GM12878 (cell line): ENCODE results near the gene SNX8. TPM values are rescaled to one million over a fixed set of nuclear protein-coding genes. Genes with fewer than 3 reads are reported as not detected.

ENCODE experiments used
- BRCA1 ChIP-seq: IDR thresholded peaks from 2 replicates; pipeline ENCODE4 v1.6.1; 2011; ENCODE audit warnings: low read depth, low read length, improper control_type of control experiment
- CBFB ChIP-seq: IDR thresholded peaks from 2 replicates; pipeline ENCODE4 v1.6.1; 2016; ENCODE audit warnings: antibody characterized with exemption, low read depth
- CBX5 ChIP-seq: sonication (generic); IDR thresholded peaks from 2 replicates; pipeline ENCODE4 v1.6.1; 2016; ENCODE audit warnings: low read depth, moderate library complexity, mild to moderate bottlenecking, inconsistent platforms
- E4F1 ChIP-seq: fragments of 450-650 bp; IDR thresholded peaks from 2 replicates; pipeline ENCODE4 v1.6.1; 2018; ENCODE audit warnings: borderline replicate concordance, mild to moderate bottlenecking; ENCODE audit not compliant: partially characterized antibody
- EGR1 ChIP-seq, 2 experiments: IDR thresholded peaks; 1 replicate in 1 of 2; 2 replicates in 1 of 2; pipeline ENCODE4 v1.6.1; 2011 to 2012; ENCODE audit warnings: low read depth in 2 of 2, low read length in 2 of 2, borderline replicate concordance in 1 of 2, mild to moderate bottlenecking in 1 of 2, moderate library complexity in 1 of 2
- EP300 ChIP-seq, 2 experiments: fragments of 150-350 bp in 1 of 2; IDR thresholded peaks; 2 replicates each; pipeline ENCODE4 v1.6.1; 2011 to 2012; ENCODE audit warnings: low read depth in 2 of 2, low read length in 2 of 2, borderline replicate concordance in 1 of 2, improper control_type of control experiment in 1 of 2, inconsistent platforms in 1 of 2; ENCODE audit not compliant: control insufficient read depth in 1 of 2
- MAX ChIP-seq: IDR thresholded peaks from 2 replicates; pipeline ENCODE4 v1.6.1; 2012; ENCODE audit warnings: low read depth, low read length, improper control_type of control experiment
- NFYB ChIP-seq: IDR thresholded peaks from 2 replicates; pipeline ENCODE4 v1.6.1; 2011; ENCODE audit warnings: low read depth, mild to moderate bottlenecking, low read length, improper control_type of control experiment, moderate library complexity; ENCODE audit not compliant: insufficient read depth
- PAX8 ChIP-seq: fragments of 450-650 bp; IDR thresholded peaks from 2 replicates; pipeline ENCODE4 v1.6.1; 2017; ENCODE audit warnings: mild to moderate bottlenecking, moderate library complexity
- RAD21 ChIP-seq: IDR thresholded peaks from 2 replicates; pipeline ENCODE4 v1.6.1; 2011; ENCODE audit warnings: mild to moderate bottlenecking, low read depth, low read length, moderate library complexity; ENCODE audit not compliant: insufficient read depth
- RELB ChIP-seq: fragments of 450-650 bp; IDR thresholded peaks from 2 replicates; pipeline ENCODE4 v1.6.1; 2017; ENCODE audit warnings: low read depth, mild to moderate bottlenecking, moderate library complexity
- SPI1 ChIP-seq: IDR thresholded peaks from 2 replicates; pipeline ENCODE4 v1.6.1; 2011; ENCODE audit warnings: low read depth, mild to moderate bottlenecking, low read length, moderate library complexity, borderline replicate concordance; ENCODE audit not compliant: insufficient read depth
- SRF ChIP-seq, 2 experiments: IDR thresholded peaks; 2 replicates each; pipeline ENCODE4 v1.6.1; 2011; ENCODE audit warnings: low read depth in 2 of 2, low read length in 2 of 2, mild to moderate bottlenecking in 1 of 2, moderate library complexity in 1 of 2
- TCF12 ChIP-seq: IDR thresholded peaks from 2 replicates; pipeline ENCODE4 v1.6.1; 2011; ENCODE audit warnings: low read depth, mild to moderate bottlenecking, low read length
- ZBED1 ChIP-seq: IDR thresholded peaks from 2 replicates; pipeline ENCODE4 v1.6.1; 2016; ENCODE audit warnings: borderline replicate concordance
- ZNF207 ChIP-seq: fragments of 450-650 bp; IDR thresholded peaks from 2 replicates; pipeline ENCODE4 v1.6.1; 2014; ENCODE audit warnings: antibody characterized with exemption, mild to moderate bottlenecking, borderline replicate concordance
- ZNF217 ChIP-seq: fragments of 450-650 bp; IDR thresholded peaks from 2 replicates; pipeline ENCODE4 v1.6.1; 2017; ENCODE audit warnings: antibody characterized with exemption, mild to moderate bottlenecking
- ZNF592 ChIP-seq: fragments of 450-650 bp; IDR thresholded peaks from 2 replicates; pipeline ENCODE4 v1.6.1; 2017; ENCODE audit warnings: mild to moderate bottlenecking, moderate library complexity
- polyA plus RNA-seq, 11 experiments: library from polyadenylated mRNA; depleted of rRNA in 4 of 11; unstranded in 6 of 11; stranded (reverse) in 5 of 11; fragments of >200 nt; fragmentation: Nextera tagmentation in 4 of 11; fragmentation: Illumina TruSeq in 1 of 11; extraction: Ambion mirVana in 4 of 11; extraction: Trizol in 1 of 11; gene quantifications; 1 replicate in 1 of 11; 2 replicates in 10 of 11; pipeline versions ENCODE4 v1.2.1 to v1.2.3, GENCODE V29; 2011 to 2016; ENCODE audit warnings: inconsistent platforms in 2 of 11, missing spikeins in 2 of 11, low read depth in 1 of 11
- total RNA-seq, 4 experiments: library from RNA; depleted of rRNA in 3 of 4; stranded (reverse); fragments of >200 nt in 3 of 4; fragmentation: Illumina TruSeq in 1 of 4; extraction: Trizol in 1 of 4; gene quantifications; 2 replicates each; pipeline versions ENCODE4 v1.2.1 to v1.2.3, GENCODE V29; 2013 to 2021

Gene SNX8
- total and polyA plus RNA-seq, 10 of the 15 experiments (the other 5 are each of a cell fraction or from before 2014, with no cell fraction given) = 6.4 to 210 (median 97.6) TPM

GRCh38 chr7:2241580-2242540 lies 72.4 kb downstream of the SNX8 start, which contains the start of the genes MRM2 and NUDT1 (continued):
- no peak for TF ChIP-seq NFYB
- 0 out of 2 replicates have a peak, but pooled peaks have one; percentile 50 for TF ChIP-seq ZNF207
- no peak; the same call in 1 of the 2 replicates for TF ChIP-seq SPI1
- TF ChIP-seq ZBED1 = no peak
- TF ChIP-seq CBFB = 0 out of 2 replicates have a peak, but pooled peaks have one; percentile 39
- TF ChIP-seq RELB = peak; percentile 86
- TF ChIP-seq SRF (IDR thresholded peaks at IDR 0.05; ENCODE audit: low read depth in 2 of 2, low read length in 2 of 2) = peak in 1 of 2 experiments; percentile 55; a peak in 1 of 4 replicates
- no peak for TF ChIP-seq PAX8
- 0 out of 2 replicates have a peak, but pooled peaks have one; percentile 42 for TF ChIP-seq TCF12
- TF ChIP-seq ZNF592 = no peak
- no peak for TF ChIP-seq CBX5
- no peak for TF ChIP-seq EP300 (IDR thresholded peaks at IDR 0.05; ENCODE audit: borderline replicate concordance in 1 of 2, control insufficient read depth in 1 of 2, low read depth in 2 of 2, low read length in 2 of 2)
- no peak for TF ChIP-seq ZNF217
- peak; percentile 55 for TF ChIP-seq E4F1
- no peak for TF ChIP-seq BRCA1
- TF ChIP-seq MAX = peak; percentile 72
- TF ChIP-seq RAD21 = no peak
- peak in 1 of 2 experiments; percentile 35; a peak in 1 of 3 replicates for TF ChIP-seq EGR1 (IDR thresholded peaks at IDR 0.05; ENCODE audit: borderline replicate concordance in 1 of 2, low read depth in 2 of 2, low read length in 2 of 2)
